HG03196 (cell line): ENCODE data around the gene ASH1L.
"Not testable (repeated sequence)": the region's sequence is repeated elsewhere in the genome, so short reads cannot be mapped to it uniquely, and the experiment has no call there.

Source experiments
- ATAC-seq: cut with Tn5 transposase; IDR thresholded peaks from one replicate; pipeline ENCODE4 v1.9.1; 2021; ENCODE audit not compliant: unreplicated experiment

The ASH1L gene

GRCh38 chr1:155563377-155564022 is 897 bp upstream of the ASH1L start:
- ATAC-seq, result peak; percentile 2

GRCh38 chr1:155561779-155562580 is 623 bp downstream of the ASH1L start:
- ATAC-seq, result peak; percentile 21

- ATAC-seq, result no peak
These were observed 6.7 kb downstream of the ASH1L start for GRCh38 chr1:155555915-155556314.

DNA sequence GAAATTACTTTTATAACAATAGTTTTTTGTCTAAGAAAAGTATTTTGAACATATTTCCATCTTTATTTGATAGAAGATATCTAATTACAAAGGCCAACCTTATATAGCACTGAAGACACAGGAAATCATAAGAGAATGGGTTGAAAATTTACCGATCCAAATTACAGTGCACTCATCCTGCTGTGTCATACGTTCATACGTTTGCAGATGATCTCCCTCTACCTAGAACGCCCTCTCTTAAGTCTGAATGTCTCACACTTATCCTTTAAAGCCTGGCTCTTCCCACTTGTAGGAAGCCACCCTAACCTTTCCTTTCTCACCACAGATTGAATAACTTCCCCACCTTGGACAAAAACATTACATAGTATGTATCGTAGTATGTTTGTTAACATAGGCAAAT is 9.3 kb downstream of the ASH1L start:
- ATAC-seq, result no peak

- ATAC-seq, result no peak
These were observed 13.9 kb downstream of the ASH1L start for GRCh38 chr1:155548706-155549105.

DNA sequence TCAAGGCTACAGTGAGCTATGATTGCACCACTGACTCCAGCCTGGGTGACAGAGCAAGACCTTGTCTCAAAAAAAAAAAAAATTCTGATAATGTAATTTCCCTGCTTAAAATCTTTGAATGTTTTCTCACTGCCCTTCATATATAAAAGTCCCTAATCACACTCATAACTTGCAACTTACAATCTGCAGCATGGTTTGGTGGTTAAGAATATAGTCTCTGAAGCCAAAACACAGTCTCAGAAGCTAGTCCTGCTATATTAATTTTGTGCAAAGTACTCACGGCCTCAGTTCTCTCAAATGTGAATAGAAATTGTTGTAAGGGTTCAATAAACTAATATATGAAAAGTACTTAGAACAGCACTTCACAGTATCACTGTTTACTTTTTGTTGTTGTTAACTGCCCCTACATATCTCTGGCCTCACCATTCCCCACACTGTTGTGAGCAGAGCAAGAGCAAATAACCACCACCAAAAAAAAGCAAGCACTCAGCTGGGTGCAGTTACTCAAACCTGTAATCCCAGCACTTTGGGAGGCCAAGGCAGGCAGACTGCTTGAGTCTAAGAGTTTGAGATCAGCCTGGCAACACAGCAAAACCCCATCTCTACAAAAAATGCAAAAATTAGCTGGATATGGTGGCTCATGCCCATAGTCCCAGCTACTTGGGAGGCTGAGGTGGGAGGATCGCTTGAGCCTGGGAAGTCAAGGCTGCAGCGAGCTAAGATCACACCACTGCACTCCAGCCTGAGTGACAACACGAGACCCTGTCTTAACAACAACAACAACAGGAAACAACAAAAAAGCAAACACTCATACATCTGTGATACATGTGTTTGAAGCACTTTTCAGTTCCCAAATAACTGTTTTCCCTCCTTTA is 22.4 kb downstream of the ASH1L start:
- ATAC-seq, result no peak

GRCh38 chr1:155537193-155537592 is 25.4 kb downstream of the ASH1L start:
- no peak for ATAC-seq

DNA sequence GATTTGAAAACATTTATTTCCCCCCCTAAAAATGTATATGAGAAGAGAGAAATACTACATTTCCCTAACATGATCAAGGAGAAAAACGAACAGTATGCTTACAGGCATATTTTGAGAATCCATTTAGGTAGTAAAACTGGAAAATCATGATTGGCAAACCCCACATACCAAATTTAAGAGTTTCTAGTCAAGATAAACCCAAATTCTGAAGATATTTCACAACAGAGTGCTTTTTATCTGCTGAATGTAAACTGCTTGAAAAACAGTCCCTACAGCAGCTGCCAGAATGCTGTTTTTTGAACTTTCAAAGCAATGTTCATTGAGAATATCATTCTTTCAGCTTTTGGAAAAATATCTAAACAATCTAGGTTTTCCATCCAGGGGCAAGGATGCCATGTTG is 31.0 kb downstream of the ASH1L start:
- ATAC-seq, result no peak

GRCh38 chr1:155529929-155530328 is 32.7 kb downstream of the ASH1L start:
- ATAC-seq, result no peak

GRCh38 chr1:155529109-155529508 is 33.5 kb downstream of the ASH1L start:
- no peak for ATAC-seq

GRCh38 chr1:155527677-155528076 is 34.9 kb downstream of the ASH1L start:
- ATAC-seq, result no peak

GRCh38 chr1:155526356-155526755 is 36.2 kb downstream of the ASH1L start:
- no peak for ATAC-seq

GRCh38 chr1:155522069-155522468 is 40.5 kb downstream of the ASH1L start:
- no peak for ATAC-seq

DNA sequence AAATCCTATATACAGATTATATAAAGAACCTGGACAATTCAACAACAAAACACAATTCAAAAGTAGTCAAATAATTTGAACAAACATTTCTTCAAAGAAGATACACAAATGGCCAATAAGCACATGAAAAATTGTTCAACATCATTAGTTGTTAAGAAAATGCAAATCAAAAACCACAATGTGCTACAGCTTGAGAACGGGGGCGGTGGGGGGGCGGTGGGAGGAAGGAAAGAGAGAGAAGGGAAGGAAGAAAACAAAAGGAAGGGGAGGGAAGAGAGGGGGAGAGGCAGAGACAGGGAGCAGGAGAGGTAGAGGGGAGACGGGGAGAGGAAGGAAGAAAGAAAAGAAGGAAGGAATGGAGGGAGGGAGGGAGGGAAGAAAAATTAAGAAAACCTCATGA is 44.1 kb downstream of the ASH1L start:
- ATAC-seq, result no peak

GRCh38 chr1:155514582-155515187 is 47.9 kb downstream of the ASH1L start:
- ATAC-seq, result no peak

DNA sequence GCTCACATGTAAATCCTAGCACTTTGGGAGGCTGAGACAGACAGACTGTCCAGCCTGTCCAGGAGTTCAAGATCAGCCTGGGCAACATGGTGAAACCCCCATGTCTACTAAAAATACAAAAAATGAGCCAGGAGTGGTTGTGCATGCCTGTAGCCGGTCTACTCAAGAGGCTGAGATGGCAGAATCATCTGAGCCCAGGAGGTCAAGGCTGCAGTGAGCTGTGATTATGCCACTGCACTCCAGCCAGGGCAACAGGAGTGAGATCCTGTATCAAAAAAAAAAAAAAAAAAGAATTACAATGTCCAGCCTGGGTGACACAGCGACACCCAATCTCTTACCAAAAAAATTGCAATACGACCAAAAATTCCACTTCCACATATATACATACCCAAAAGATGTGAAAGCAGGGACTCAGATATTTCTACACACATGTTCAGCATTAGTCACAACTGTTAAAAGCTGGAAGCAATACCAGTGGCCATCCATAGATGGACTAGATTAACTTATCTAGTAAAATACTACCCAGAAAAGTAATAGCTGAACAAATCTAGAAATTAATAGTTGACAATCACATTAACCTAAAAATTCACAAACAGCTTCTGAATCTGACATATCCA is 49.2 kb downstream of the ASH1L start:
- ATAC-seq, result no peak

GRCh38 chr1:155511385-155511784 is 51.2 kb downstream of the ASH1L start:
- not testable (repeated sequence) for ATAC-seq

GRCh38 chr1:155509064-155509463 is 53.5 kb downstream of the ASH1L start:
- ATAC-seq, result no peak

- ATAC-seq, result no peak
These were observed 54.7 kb downstream of the ASH1L start for GRCh38 chr1:155507945-155508344.

GRCh38 chr1:155505963-155506362 is 56.6 kb downstream of the ASH1L start:
- ATAC-seq, result not testable (repeated sequence)

- no peak for ATAC-seq
These were observed 58.4 kb downstream of the ASH1L start for GRCh38 chr1:155504207-155504606.
